Liver (tissue), 3 donors: Measurements from ENCODE around the gene ANK3.

ENCODE experiments used
- ATF3 ChIP-seq: IDR thresholded peaks from 2 replicates; pipeline ENCODE4 v1.6.1; 2016; ENCODE audit warnings: antibody characterized with exemption
- EGR1 ChIP-seq, 2 donors: IDR thresholded peaks; 2 replicates each; pipeline ENCODE4 v1.6.1; 2016 to 2018; ENCODE audit warnings: antibody characterized with exemption in 2 of 2, low read depth in 2 of 2
- FOXA1 ChIP-seq: IDR thresholded peaks from 2 replicates; pipeline ENCODE4 v1.6.1; 2016; ENCODE audit warnings: antibody characterized with exemption
- GABPA ChIP-seq, 2 donors: IDR thresholded peaks in 1 of 2; conservative IDR thresholded peaks in 1 of 2; 2 replicates each; pipeline ENCODE4 v1.6.1; 2016; ENCODE audit warnings: antibody characterized with exemption in 2 of 2, mild to moderate bottlenecking in 1 of 2, moderate library complexity in 1 of 2
- JUND ChIP-seq, 2 donors: IDR thresholded peaks; 2 replicates each; pipeline ENCODE4 v1.6.1; 2016; ENCODE audit warnings: antibody characterized with exemption in 2 of 2
- MAX ChIP-seq: IDR thresholded peaks from 2 replicates; pipeline ENCODE4 v1.6.1; 2016; ENCODE audit warnings: antibody characterized with exemption
- RAD21 ChIP-seq, 2 donors: IDR thresholded peaks; 2 replicates each; pipeline ENCODE4 v1.6.1; 2016; ENCODE audit warnings: antibody characterized with exemption in 2 of 2, mild to moderate bottlenecking in 2 of 2
- REST ChIP-seq: IDR thresholded peaks from 2 replicates; pipeline ENCODE4 v1.6.1; 2016; ENCODE audit warnings: antibody characterized with exemption, mild to moderate bottlenecking
- RXRA ChIP-seq, 2 donors: IDR thresholded peaks; 2 replicates each; pipeline ENCODE4 v1.6.1; 2017 to 2018; ENCODE audit warnings: antibody characterized with exemption in 2 of 2, mild to moderate bottlenecking in 1 of 2
- SP1 ChIP-seq: IDR thresholded peaks from 2 replicates; pipeline ENCODE4 v1.6.1; 2018; ENCODE audit warnings: antibody characterized with exemption, mild to moderate bottlenecking
- TAF1 ChIP-seq: conservative IDR thresholded peaks from 2 replicates; pipeline ENCODE4 v1.6.1; 2016; ENCODE audit warnings: antibody characterized with exemption, mild to moderate bottlenecking
- YY1 ChIP-seq: IDR thresholded peaks from 2 replicates; pipeline ENCODE4 v1.6.1; 2016; ENCODE audit warnings: antibody characterized with exemption, mild to moderate bottlenecking
- ZBTB33 ChIP-seq: IDR thresholded peaks from 2 replicates; pipeline ENCODE4 v1.6.1; 2016; ENCODE audit warnings: antibody characterized with exemption
- TF ChIP-seq, protein P1 (sequence below): fragments of 150-350 bp; IDR thresholded peaks from 2 replicates; pipeline ENCODE4 v1.5.1; 2017; ENCODE audit warnings: improper control_type of control experiment, low read depth, low read length; ENCODE audit not compliant: missing input control
- donor health status: healthy.
- donor health status: healthy.

GRCh38 chr10:60029475-60029874 lies 360.2 kb downstream of the ANK3 start:
- no peak for TF ChIP-seq JUND (IDR thresholded peaks at IDR 0.05)
- TF ChIP-seq, protein P1, sequence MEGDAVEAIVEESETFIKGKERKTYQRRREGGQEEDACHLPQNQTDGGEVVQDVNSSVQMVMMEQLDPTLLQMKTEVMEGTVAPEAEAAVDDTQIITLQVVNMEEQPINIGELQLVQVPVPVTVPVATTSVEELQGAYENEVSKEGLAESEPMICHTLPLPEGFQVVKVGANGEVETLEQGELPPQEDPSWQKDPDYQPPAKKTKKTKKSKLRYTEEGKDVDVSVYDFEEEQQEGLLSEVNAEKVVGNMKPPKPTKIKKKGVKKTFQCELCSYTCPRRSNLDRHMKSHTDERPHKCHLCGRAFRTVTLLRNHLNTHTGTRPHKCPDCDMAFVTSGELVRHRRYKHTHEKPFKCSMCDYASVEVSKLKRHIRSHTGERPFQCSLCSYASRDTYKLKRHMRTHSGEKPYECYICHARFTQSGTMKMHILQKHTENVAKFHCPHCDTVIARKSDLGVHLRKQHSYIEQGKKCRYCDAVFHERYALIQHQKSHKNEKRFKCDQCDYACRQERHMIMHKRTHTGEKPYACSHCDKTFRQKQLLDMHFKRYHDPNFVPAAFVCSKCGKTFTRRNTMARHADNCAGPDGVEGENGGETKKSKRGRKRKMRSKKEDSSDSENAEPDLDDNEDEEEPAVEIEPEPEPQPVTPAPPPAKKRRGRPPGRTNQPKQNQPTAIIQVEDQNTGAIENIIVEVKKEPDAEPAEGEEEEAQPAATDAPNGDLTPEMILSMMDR: no peak
- no peak for TF ChIP-seq YY1
- no peak for TF ChIP-seq REST
- TF ChIP-seq RXRA (IDR thresholded peaks at IDR 0.05): no peak
- no peak for TF ChIP-seq TAF1
- no peak for TF ChIP-seq FOXA1
- TF ChIP-seq ATF3: no peak
- no peak for TF ChIP-seq GABPA (IDR thresholded peaks at IDR 0.05 in 1 of 2, conservative IDR thresholded peaks at IDR 0.05 in 1 of 2)
- no peak for TF ChIP-seq SP1
- no peak for TF ChIP-seq RAD21 (IDR thresholded peaks at IDR 0.05)
- TF ChIP-seq MAX: no peak
- no peak for TF ChIP-seq ZBTB33
- no peak for TF ChIP-seq EGR1 (IDR thresholded peaks at IDR 0.05; ENCODE audit: low read depth in 2 of 2)
